CD8-positive, alpha-beta memory T cell (primary cell): ENCODE results near the gene GSKIP. TPM values are rescaled to one million over a fixed set of nuclear protein-coding genes. Genes with fewer than 3 reads are reported as not detected.

Experiments
- CTCF ChIA-PET: fragments of 350-600 bp; sonication (Branson Sonifier 250); formaldehyde crosslinking; loops from one replicate; lab custom pipeline; 2021; ENCODE audit warnings: antibody characterized with exemption; lab: Charles Lee
- POLR2A ChIA-PET: fragments of 350-600 bp; sonication (Branson Sonifier 250); formaldehyde crosslinking; loops from one replicate; lab custom pipeline; 2021; ENCODE audit warnings: antibody characterized with exemption; lab: Charles Lee
- DNase-seq, 5 donors: peaks; one replicate each; pipeline versions ENCODE4 v3.0.0 to v3.0.0-alpha.2; 2020 to 2022; ENCODE audit warnings: mixed read lengths in 1 of 5
- H3K27ac ChIP-seq: one replicate; pipeline ENCODE4 v1.7.0; 2013; ENCODE audit warnings: low read depth, mild to moderate bottlenecking, low read length, moderate library complexity
- H3K27me3 ChIP-seq: 2 replicates; pipeline ENCODE4 v1.7.0; 2013; ENCODE audit warnings: low read length, mild to moderate bottlenecking; ENCODE audit not compliant: insufficient read depth, poor library complexity, severe bottlenecking
- H3K36me3 ChIP-seq: 2 replicates; pipeline ENCODE4 v1.7.0; 2013; ENCODE audit warnings: mild to moderate bottlenecking, low read length, moderate library complexity; ENCODE audit not compliant: insufficient read depth
- H3K4me1 ChIP-seq: 2 replicates; pipeline ENCODE4 v1.7.0; 2013; ENCODE audit warnings: mild to moderate bottlenecking, low read length, moderate library complexity; ENCODE audit not compliant: insufficient read depth
- H3K4me3 ChIP-seq: 2 replicates; pipeline ENCODE4 v1.7.0; 2013; ENCODE audit warnings: mild to moderate bottlenecking, low read length
- H3K9me3 ChIP-seq: 2 replicates; pipeline ENCODE4 v1.7.0; 2013; ENCODE audit warnings: mild to moderate bottlenecking, low read length
- H3K27ac Mint-ChIP-seq, 8 donors: one replicate each; pipeline ENCODE4 v1.8.0; 2020 to 2021; ENCODE audit warnings: mixed read lengths in 8 of 8, mild to moderate bottlenecking in 6 of 8, inconsistent platforms in 3 of 8, moderate library complexity in 3 of 8
- H3K27me3 Mint-ChIP-seq, 2 donors: one replicate each; pipeline ENCODE4 v1.8.0; 2020 to 2021; ENCODE audit warnings: mixed read lengths in 2 of 2, mild to moderate bottlenecking in 1 of 2, moderate library complexity in 1 of 2
- H3K36me3 Mint-ChIP-seq, 3 donors: one replicate each; pipeline ENCODE4 v1.8.0; 2020 to 2021; ENCODE audit warnings: mixed read lengths in 3 of 3, inconsistent platforms in 1 of 3, mild to moderate bottlenecking in 1 of 3
- H3K4me1 Mint-ChIP-seq, 3 donors: one replicate each; pipeline ENCODE4 v1.8.0; 2020 to 2021; ENCODE audit warnings: mixed read lengths in 3 of 3, inconsistent platforms in 1 of 3, mild to moderate bottlenecking in 1 of 3
- H3K4me3 Mint-ChIP-seq, 7 donors: one replicate each; pipeline ENCODE4 v1.8.0; 2020 to 2021; ENCODE audit warnings: mixed read lengths in 7 of 7, mild to moderate bottlenecking in 6 of 7, moderate library complexity in 4 of 7, inconsistent platforms in 2 of 7
- H3K9me3 Mint-ChIP-seq, 5 donors: one replicate each; pipeline ENCODE4 v1.8.0; 2020 to 2022; ENCODE audit warnings: mixed read lengths in 5 of 5, mild to moderate bottlenecking in 3 of 5, moderate library complexity in 2 of 5, inconsistent platforms in 1 of 5
- polyA plus RNA-seq: library from polyadenylated mRNA; unstranded; fragments of 300-500 nt; fragmentation: Illumina TruSeq; gene quantifications from one replicate; pipeline ENCODE4 v1.2.3, GENCODE V29; 2021
- total RNA-seq, 2 experiments: library from RNA; stranded (reverse); gene quantifications; one replicate each; pipeline ENCODE4 v1.2.3, GENCODE V29; 2021

GSKIP gene
- total and polyA plus RNA-seq, 3 experiments from 2014 or later = 23.7 to 30.5 (median 24.6) TPM

DNA sequence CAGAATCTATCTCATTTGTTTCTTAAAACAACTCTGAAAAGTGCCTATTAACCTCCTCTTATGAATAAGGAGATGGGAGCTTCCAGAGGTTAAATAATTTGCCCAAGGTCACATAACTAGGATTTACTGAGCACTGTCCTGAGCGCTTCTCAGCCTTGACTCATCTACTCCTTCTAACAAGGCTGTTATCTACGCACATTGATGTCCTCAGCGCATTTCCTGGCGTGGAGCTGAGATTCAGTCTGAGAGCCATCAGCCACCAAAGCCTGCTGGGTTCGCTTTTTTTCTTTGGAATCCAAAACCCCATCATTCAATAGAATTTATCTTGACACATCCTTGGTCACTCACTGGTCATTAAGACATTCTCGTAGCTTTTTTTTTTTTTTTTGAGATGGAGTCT lies 57.9 kb downstream of the GSKIP start:
- CTCF ChIA-PET = interaction anchor here (3.3 kb wide), 1 partner anchor 124 kb away, joined by 12 read pairs; no protein-coding TSS in a partner anchor
- Mint-ChIP-seq H3K36me3 (no peaks in the 10 kb centered on the region), H3K4me3 (no peak overlapping the region), H3K27me3 (peaks cover 3 to 8% of the 10 kb centered on the region in 2 donors), H3K4me1 (peaks cover 4 to 10% (median 4%) of the 10 kb centered on the region in 3 donors), H3K9me3 (no peaks in the 10 kb centered on the region), H3K27ac (no peak overlapping the region)
- Histone ChIP-seq H3K9me3 (no peaks in the 10 kb centered on the region), H3K4me3 (no peak overlapping the region), H3K27me3 (no peaks in the 10 kb centered on the region), H3K36me3 (no peaks in the 10 kb centered on the region), H3K27ac (no peak overlapping the region), H3K4me1 (no peaks in the 10 kb centered on the region)
- no peak for DNase-seq
- POLR2A ChIA-PET = no interaction called here

DNA sequence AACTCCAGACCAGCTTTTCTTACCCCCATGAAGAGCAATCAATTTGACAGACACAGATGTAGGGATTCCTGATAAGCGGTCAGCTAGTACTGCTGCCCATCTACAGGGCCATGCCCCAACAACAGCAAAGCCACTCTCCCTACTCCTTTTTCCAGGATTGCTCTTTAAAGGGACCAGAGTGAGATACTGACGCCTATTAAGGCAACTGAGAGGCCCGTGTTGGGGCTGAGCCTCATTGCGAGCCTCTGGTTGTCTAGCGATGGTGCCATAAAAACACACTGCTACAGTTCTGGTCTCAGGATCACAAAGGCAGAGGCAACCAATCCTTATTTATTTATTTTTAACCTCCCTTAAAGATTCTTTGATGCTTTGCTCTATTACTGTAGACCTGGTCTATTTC lies 59.7 kb downstream of the GSKIP start:
- POLR2A ChIA-PET = no interaction called here
- Mint-ChIP-seq H3K4me3 (peak overlapping the region in 4 of 7 donors; percentile 11 to 83 (median 58)), H3K4me1 (peaks cover 4 to 10% (median 4%) of the 10 kb centered on the region in 3 donors), H3K27ac (peak overlapping the region in 1 of 8 donors; percentile 9), H3K36me3 (no peaks in the 10 kb centered on the region), H3K9me3 (no peaks in the 10 kb centered on the region), H3K27me3 (peaks cover 2 to 8% of the 10 kb centered on the region in 2 donors)
- no peak overlapping the region for H3K4me3 ChIP-seq
- no peaks in the 10 kb centered on the region for H3K4me1 ChIP-seq
- DNase-seq = no peak
- H3K27me3 ChIP-seq = no peaks in the 10 kb centered on the region
- H3K36me3 ChIP-seq = no peaks in the 10 kb centered on the region
- H3K27ac ChIP-seq = no peak overlapping the region
- CTCF ChIA-PET = interaction anchor here (1.2 to 3.5 kb wide), 3 partner anchors 116 to 863 kb away, joined by 3 to 26 read pairs (median 4); no protein-coding TSS in a partner anchor
- H3K9me3 ChIP-seq = no peaks in the 10 kb centered on the region

- no peak overlapping the region for H3K27ac ChIP-seq
- Mint-ChIP-seq H3K4me1 (peaks cover 4 to 10% (median 4%) of the 10 kb centered on the region in 3 donors), H3K36me3 (no peaks in the 10 kb centered on the region), H3K4me3 (peak overlapping the region; percentile 29 to 87 (median 76)), H3K9me3 (no peaks in the 10 kb centered on the region), H3K27me3 (peaks cover 2 to 8% of the 10 kb centered on the region in 2 donors), H3K27ac (no peak overlapping the region)
- no peaks in the 10 kb centered on the region for H3K36me3 ChIP-seq
- no peaks in the 10 kb centered on the region for H3K9me3 ChIP-seq
- no peaks in the 10 kb centered on the region for H3K4me1 ChIP-seq
- no peak for DNase-seq
- peak overlapping the region; percentile 35 for H3K4me3 ChIP-seq
- H3K27me3 ChIP-seq = no peaks in the 10 kb centered on the region
- POLR2A ChIA-PET = no interaction called here
- CTCF ChIA-PET = interaction anchor here (1.2 to 3.5 kb wide), 3 partner anchors 116 to 864 kb away, joined by 3 to 26 read pairs (median 4); no protein-coding TSS in a partner anchor
These were observed 60.3 kb downstream of the GSKIP start for GRCh38 chr14:96423446-96424108.

DNA sequence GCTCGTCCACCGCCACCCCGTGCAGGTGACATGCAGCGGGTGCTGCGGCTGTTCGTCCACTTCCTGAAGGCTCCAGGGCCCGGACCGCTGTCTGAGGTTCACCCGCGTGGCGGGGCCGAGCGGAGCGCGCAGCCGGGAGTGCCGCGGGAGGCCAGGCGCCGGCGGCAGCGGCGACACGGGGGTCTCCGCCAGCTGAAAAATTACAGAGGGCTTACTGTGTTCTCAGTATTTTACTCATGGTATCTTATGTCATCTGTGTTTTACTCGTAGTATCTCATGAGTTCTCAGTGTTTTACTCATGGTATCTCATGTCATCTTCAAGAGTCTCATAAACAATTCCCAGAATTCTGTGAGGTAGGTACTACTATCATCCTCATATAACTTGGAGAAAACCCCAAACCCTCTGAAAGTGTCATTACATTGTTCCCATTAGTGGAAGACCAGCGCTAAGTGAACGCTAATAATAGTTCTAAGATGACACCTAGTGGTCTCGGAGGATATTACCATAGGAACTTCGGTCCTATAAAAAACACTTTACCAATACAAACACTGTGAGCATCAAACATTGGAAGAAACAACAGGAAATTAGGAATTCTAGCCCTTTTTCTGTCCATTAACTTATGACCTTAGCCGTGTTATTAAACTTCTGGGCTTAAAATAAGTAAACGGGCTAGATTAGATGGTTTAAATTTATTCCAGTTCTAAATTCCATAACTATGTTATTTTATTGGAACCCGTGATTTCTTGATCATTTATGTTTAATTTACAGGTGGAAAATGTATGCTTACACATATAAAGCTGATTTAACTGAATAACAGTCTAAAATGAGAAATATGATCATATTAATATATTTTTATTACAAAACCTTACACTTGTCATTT lies 61.0 kb downstream of the GSKIP start:
- H3K27ac ChIP-seq = no peak overlapping the region
- POLR2A ChIA-PET = no interaction called here

DNA sequence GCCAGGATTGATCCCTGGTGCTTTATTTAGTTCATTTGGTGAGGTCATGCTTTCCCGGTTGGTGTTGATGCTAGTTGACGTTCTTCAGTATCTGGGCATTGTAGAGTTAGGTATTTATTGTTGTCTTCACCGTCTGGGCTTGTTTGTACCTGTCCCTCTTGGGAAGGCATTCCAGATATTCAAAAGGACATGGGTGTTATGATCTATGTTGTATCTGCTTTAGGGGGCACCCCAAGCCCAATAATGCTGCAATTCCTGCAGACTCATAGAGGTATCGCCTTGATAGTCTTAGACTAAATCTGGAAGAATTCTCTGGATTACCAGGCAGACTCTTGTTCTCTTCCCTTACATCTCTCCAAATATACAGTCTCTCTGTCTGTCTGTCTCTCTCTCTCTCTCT lies 70.7 kb downstream of the GSKIP start:
- no peaks in the 10 kb centered on the region for H3K4me1 ChIP-seq
- peaks cover 12 to 53% of the 10 kb centered on the region in 2 donors for H3K27me3 Mint-ChIP-seq
- H3K27me3 ChIP-seq = no peaks in the 10 kb centered on the region
- DNase-seq = no peak
- no peak overlapping the region for H3K27ac Mint-ChIP-seq
- POLR2A ChIA-PET = no interaction called here
- H3K27ac ChIP-seq = no peak overlapping the region
- CTCF ChIA-PET = no interaction called here
- H3K36me3 Mint-ChIP-seq = no peaks in the 10 kb centered on the region
- no peaks in the 10 kb centered on the region for H3K9me3 Mint-ChIP-seq
- H3K36me3 ChIP-seq = no peaks in the 10 kb centered on the region
- no peak overlapping the region for H3K4me3 ChIP-seq
- H3K4me3 Mint-ChIP-seq = no peak overlapping the region
- no peaks in the 10 kb centered on the region for H3K9me3 ChIP-seq
- H3K4me1 Mint-ChIP-seq = no peaks in the 10 kb centered on the region

More for the DNA sequence above, 61.0 kb downstream of the GSKIP start:
- H3K36me3 Mint-ChIP-seq = no peaks in the 10 kb centered on the region
- CTCF ChIA-PET = interaction anchor here (1.3 to 3.5 kb wide), 2 partner anchors 127 to 865 kb away, joined by 4 to 26 read pairs; no protein-coding TSS in a partner anchor
- H3K9me3 Mint-ChIP-seq = no peaks in the 10 kb centered on the region
- no peaks in the 10 kb centered on the region for H3K9me3 ChIP-seq
- peak in 2 of 5 donors; percentile 33 to 54 for DNase-seq
- no peaks in the 10 kb centered on the region for H3K4me1 ChIP-seq
- H3K27me3 ChIP-seq = no peaks in the 10 kb centered on the region
- H3K27ac Mint-ChIP-seq = no peak overlapping the region
- H3K4me3 ChIP-seq = peak overlapping the region; percentile 35
- H3K36me3 ChIP-seq = no peaks in the 10 kb centered on the region
- H3K4me3 Mint-ChIP-seq = peak overlapping the region; percentile 74 to 87 (median 80)
- peaks cover 2 to 8% of the 10 kb centered on the region in 2 donors for H3K27me3 Mint-ChIP-seq
- peaks cover 4 to 10% (median 4%) of the 10 kb centered on the region in 3 donors for H3K4me1 Mint-ChIP-seq

Other genes with a start within 250 kb of the GSKIP start
- not detected for gene BDKRB2, start 158.7 kb upstream of the GSKIP start, total RNA-seq
- gene BDKRB2, start 158.7 kb upstream of the GSKIP start, polyA plus RNA-seq = not detected
- not detected for gene BDKRB1, start 107.3 kb upstream of the GSKIP start, total RNA-seq
- not detected for gene BDKRB1, start 107.3 kb upstream of the GSKIP start, polyA plus RNA-seq
- gene ATG2B, start 185 bp upstream of the GSKIP start, total RNA-seq = 10 to 100 TPM; 17.4 to 19.8 TPM
- 2.6 TPM for gene ATG2B, start 185 bp upstream of the GSKIP start, polyA plus RNA-seq
- gene AK7, start 28.6 kb downstream of the GSKIP start, total RNA-seq = under 1 TPM; 0.55 to 0.69 TPM
- not detected for gene AK7, start 28.6 kb downstream of the GSKIP start, polyA plus RNA-seq
- 100 to 1,000 TPM; 184 to 186 TPM for gene PAPOLA, start 138.9 kb downstream of the GSKIP start, total RNA-seq
- gene PAPOLA, start 138.9 kb downstream of the GSKIP start, polyA plus RNA-seq = 67.7 TPM